ENCODE data around the gene LDB3. TPM values are rescaled to one million over a fixed set of nuclear protein-coding genes. Genes with fewer than 3 reads are reported as not detected.

Gene LDB3
- total and polyA plus RNA-seq, 2 of the 8 experiments (the other 6 are each of a cell fraction or from before 2014, with no cell fraction given), result 0.20 to 0.43 TPM

DNA sequence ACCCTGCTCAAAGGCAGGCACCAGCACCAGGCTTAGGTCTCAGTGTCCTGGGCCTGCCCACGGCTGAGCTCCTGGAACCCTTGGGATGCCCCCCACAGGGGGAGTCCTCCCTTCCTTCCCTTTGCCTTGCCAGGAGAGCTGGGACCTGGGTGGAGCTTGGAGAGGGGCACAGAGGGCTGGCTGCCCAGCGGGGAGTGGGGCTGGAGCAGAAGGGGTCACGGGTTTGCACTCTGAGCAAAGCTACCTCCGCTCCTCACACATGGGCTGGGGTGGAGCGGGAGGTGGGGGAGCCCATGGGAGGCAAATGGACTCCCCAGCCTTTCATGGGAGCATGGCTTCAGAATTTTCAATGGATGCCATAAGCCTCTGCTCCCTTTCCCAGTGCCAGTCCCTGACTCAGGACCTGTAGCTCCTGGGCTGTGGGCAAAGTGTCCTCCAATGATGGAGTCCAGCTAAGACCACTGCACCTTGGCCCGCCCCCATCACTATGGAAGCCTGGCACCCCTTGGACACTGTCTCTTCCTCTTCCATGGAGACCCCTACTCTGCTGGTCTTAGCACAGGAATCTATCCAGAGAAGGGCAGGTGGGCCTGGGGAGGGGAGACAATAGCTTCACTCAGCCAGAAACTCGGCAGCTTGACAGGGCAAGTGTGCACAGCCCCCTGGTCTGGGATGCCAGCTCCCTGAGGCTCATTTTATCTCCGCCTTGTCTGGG, 39.9 kb downstream of the LDB3 start:
- no peaks in the 10 kb centered on the region for H3K27me3 ChIP-seq (replicated peaks in 1 of 4; ENCODE audit: control insufficient read depth in 3 of 4, extremely low read depth in 1 of 4, insufficient read depth in 3 of 4, low read length in 3 of 4)
- POLR2A ChIA-PET (ENCODE audit: partially characterized antibody), result interaction anchor here (0.5 to 5.7 kb wide), 4 partner anchors 14 to 191 kb away, joined by 3 to 45 read pairs (median 3); partner anchors contain the start of gene BMPR1A
- no peaks in the 10 kb centered on the region for H3K79me1 ChIP-seq (ENCODE audit: low read depth, low read length)
- H3K9ac ChIP-seq (replicated peaks in 1 of 4; ENCODE audit: extremely low read depth in 1 of 4, low read depth in 3 of 4, low read length in 3 of 4), result no peak overlapping the region
- H3K14ac ChIP-seq (ENCODE audit: insufficient read length), result no peak overlapping the region
- H3K4me3 ChIP-seq (ENCODE audit: extremely low read depth in 1 of 4, insufficient read depth in 2 of 4, low read depth in 3 of 4, low read length in 4 of 4), result no peak overlapping the region
- H4K91ac ChIP-seq (replicated peaks; ENCODE audit: insufficient read length, low read length), result no peak overlapping the region
- no peak overlapping the region for H2BK120ac ChIP-seq (replicated peaks; ENCODE audit: low read depth, low read length)
- no peaks in the 10 kb centered on the region for H3K79me2 ChIP-seq (ENCODE audit: control insufficient read depth in 1 of 2, insufficient read depth in 2 of 2, low read length in 2 of 2)
- DNase-seq (ENCODE audit: low read depth in 1 of 2, low spot score in 2 of 2) (no peak), FAIRE-seq (no peak)
- 93% methylated on average over 8 of the region's 8 CpGs; no CpG with 5 or more reads in 1 of the 2 experiments for WGBS, 2 experiments (ENCODE audit: extremely low coverage in 1 of 2, insufficient coverage in 1 of 2, insufficient read length in 1 of 2, insufficient replicate concordance in 2 of 2, low coverage in 1 of 2, low lambda C conversion rate in 2 of 2, missing lambda C conversion rate in 1 of 2)
- H4K5ac ChIP-seq (ENCODE audit: insufficient read length, low read depth, low read length), result no peak overlapping the region
- H2AK5ac ChIP-seq (ENCODE audit: low read depth, low read length), result no peak overlapping the region
- no peak overlapping the region; the same call in 1 of the 2 replicates for H2BK5ac ChIP-seq (ENCODE audit: low read depth, low read length)
- H3K4ac ChIP-seq (replicated peaks; ENCODE audit: insufficient read length, low read depth, low read length), result no peak overlapping the region
- H2BK15ac ChIP-seq (ENCODE audit: low read length), result no peak overlapping the region
- no peak overlapping the region for H2AFZ ChIP-seq (ENCODE audit: low read length)
- H4K8ac ChIP-seq (ENCODE audit: extremely low read depth, insufficient read depth, low read length), result peak overlapping the region; percentile 74; the same call in 1 of the 2 replicates
- no peaks in the 10 kb centered on the region for H3K9me3 ChIP-seq (ENCODE audit: insufficient read depth in 2 of 2, low read depth in 1 of 2, low read length in 1 of 2)
- H4K20me1 ChIP-seq (replicated peaks in 1 of 2; ENCODE audit: control insufficient read depth in 1 of 2, insufficient read depth in 2 of 2, low read length in 2 of 2), result no peaks in the 10 kb centered on the region
- no peak overlapping the region for H3K56ac ChIP-seq (replicated peaks; ENCODE audit: insufficient read length, low read depth, low read length)
- H3K27ac ChIP-seq (ENCODE audit: low read depth, low read length), result no peak overlapping the region
- peak overlapping the region; percentile 60; the same call in 1 of the 2 replicates for H2BK12ac ChIP-seq (ENCODE audit: low read depth, low read length)
- no peak overlapping the region for H2BK20ac ChIP-seq (ENCODE audit: low read length)
- no peak overlapping the region for H3K4me2 ChIP-seq (ENCODE audit: insufficient read depth in 1 of 2, low read depth in 2 of 2, low read length in 2 of 2)
- no peak overlapping the region; the same call in 1 of the 2 replicates for H3K18ac ChIP-seq (ENCODE audit: extremely low read depth, low read length)
- H3K4me1 ChIP-seq (replicated peaks in 1 of 4; ENCODE audit: control insufficient read depth in 3 of 4, insufficient read depth in 4 of 4, low read length in 3 of 4), result peaks cover 0 to 21% (median 11%) of the 10 kb centered on the region in 4 experiments; a peak in 6 of 7 replicates
- CTCF ChIA-PET (ENCODE audit: partially characterized antibody), result interaction anchor here (0.6 to 9.3 kb wide), 9 partner anchors 9 to 194 kb away, joined by 3 to 59 read pairs (median 6); no protein-coding TSS in a partner anchor
- peaks cover 6% of the 10 kb centered on the region; the same call in 1 of the 2 replicates for H3K23me2 ChIP-seq (ENCODE audit: low read depth, low read length)
- H3K23ac ChIP-seq (ENCODE audit: insufficient read length), result no peak overlapping the region
- H3K36me3 ChIP-seq (ENCODE audit: control insufficient read depth in 2 of 4, insufficient read depth in 4 of 4, low read length in 3 of 4), result no peaks in the 10 kb centered on the region
- TF ChIP-seq YY1 (IDR thresholded peaks at IDR 0.05; ENCODE audit: low read depth, low read length) (no peak), GABPA (IDR thresholded peaks at IDR 0.05; ENCODE audit: borderline replicate concordance, insufficient read depth, low read length) (no peak), EGR1 (IDR thresholded peaks at IDR 0.05; ENCODE audit: borderline replicate concordance, low read depth, low read length) (no peak), POLR2A (IDR thresholded peaks at IDR 0.05; ENCODE audit: control extremely low read depth in 1 of 2, low read depth in 2 of 2, low read length in 2 of 2) (no peak), CHD2 (IDR thresholded peaks at IDR 0.05; ENCODE audit: low read length) (no peak), EP300 (IDR thresholded peaks at IDR 0.05; ENCODE audit: borderline replicate concordance in 1 of 2, low read depth in 2 of 2, low read length in 2 of 2) (no peak), BACH1 (IDR thresholded peaks at IDR 0.05; ENCODE audit: low read length) (no peak), EZH2 (IDR thresholded peaks at IDR 0.05; ENCODE audit: low read depth, low read length, severe bottlenecking) (no peak), GTF2F1 (IDR thresholded peaks at IDR 0.05; ENCODE audit: borderline replicate concordance, low read depth, low read length) (no peak), NRF1 (IDR thresholded peaks at IDR 0.05; ENCODE audit: low read depth, low read length) (no peak)

Measured in H1 (cell line).